Measurements from ENCODE around the gene EML3. TPM values are rescaled to one million over a fixed set of nuclear protein-coding genes. Genes with fewer than 3 reads are reported as not detected.
"Not testable (repeated sequence)": the region's sequence is repeated elsewhere in the genome, so short reads cannot be mapped to it uniquely, and the experiment has no call there.

Gene EML3
- total RNA-seq, 2 donors from 2014 or later = 51.5 to 57.7 TPM

DNA sequence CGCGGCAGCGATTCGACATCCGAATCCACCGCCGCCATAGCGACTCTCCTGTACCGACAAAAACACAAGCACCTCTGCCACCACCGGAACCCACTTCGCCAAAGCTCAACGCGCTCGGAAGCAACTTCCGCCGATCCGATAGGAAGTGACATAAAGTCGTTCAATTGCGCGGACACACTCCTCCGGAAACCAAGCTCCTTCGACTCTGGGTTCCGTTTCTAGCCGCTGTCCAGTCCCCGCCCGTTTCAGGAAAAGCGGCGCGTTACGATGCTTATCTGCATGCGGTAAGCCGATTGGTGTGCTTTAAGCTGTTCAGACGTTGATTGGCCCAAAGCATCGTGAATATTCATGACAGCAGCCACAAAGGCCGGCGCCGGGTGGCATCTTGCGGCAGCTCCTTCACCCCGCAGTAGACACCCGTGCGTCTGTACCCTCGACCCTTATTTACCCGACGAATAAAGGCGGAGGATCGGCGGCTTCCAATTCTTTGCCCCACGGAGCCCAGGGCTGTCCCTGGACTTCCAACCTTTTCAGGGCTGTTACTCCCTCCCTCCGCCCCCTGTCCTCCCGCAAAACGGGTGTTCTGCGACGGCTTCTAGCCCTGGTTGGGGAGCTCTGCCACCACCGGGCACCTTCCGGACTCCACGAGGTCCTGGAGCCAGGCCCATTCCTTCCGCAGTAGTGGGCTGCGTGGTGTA, 21.0 kb downstream of the EML3 start, which contains the start of gene TUT1:
TUT1 (minus strand) TSS at position 76 of the 698 bp plus-strand sequence; CDS start at position 38, 38 bp downstream.
- peak within 1 kb of the TSS; percentile 97 for H3K27ac Mint-ChIP-seq
- TF ChIP-seq, protein P1, sequence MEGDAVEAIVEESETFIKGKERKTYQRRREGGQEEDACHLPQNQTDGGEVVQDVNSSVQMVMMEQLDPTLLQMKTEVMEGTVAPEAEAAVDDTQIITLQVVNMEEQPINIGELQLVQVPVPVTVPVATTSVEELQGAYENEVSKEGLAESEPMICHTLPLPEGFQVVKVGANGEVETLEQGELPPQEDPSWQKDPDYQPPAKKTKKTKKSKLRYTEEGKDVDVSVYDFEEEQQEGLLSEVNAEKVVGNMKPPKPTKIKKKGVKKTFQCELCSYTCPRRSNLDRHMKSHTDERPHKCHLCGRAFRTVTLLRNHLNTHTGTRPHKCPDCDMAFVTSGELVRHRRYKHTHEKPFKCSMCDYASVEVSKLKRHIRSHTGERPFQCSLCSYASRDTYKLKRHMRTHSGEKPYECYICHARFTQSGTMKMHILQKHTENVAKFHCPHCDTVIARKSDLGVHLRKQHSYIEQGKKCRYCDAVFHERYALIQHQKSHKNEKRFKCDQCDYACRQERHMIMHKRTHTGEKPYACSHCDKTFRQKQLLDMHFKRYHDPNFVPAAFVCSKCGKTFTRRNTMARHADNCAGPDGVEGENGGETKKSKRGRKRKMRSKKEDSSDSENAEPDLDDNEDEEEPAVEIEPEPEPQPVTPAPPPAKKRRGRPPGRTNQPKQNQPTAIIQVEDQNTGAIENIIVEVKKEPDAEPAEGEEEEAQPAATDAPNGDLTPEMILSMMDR (conservative IDR thresholded peaks at IDR 0.05) = no peak
- peaks cover 57% of the 10 kb centered on the region for H3K36me3 ChIP-seq (ENCODE audit: control insufficient read depth, insufficient read depth, low read length)

DNA sequence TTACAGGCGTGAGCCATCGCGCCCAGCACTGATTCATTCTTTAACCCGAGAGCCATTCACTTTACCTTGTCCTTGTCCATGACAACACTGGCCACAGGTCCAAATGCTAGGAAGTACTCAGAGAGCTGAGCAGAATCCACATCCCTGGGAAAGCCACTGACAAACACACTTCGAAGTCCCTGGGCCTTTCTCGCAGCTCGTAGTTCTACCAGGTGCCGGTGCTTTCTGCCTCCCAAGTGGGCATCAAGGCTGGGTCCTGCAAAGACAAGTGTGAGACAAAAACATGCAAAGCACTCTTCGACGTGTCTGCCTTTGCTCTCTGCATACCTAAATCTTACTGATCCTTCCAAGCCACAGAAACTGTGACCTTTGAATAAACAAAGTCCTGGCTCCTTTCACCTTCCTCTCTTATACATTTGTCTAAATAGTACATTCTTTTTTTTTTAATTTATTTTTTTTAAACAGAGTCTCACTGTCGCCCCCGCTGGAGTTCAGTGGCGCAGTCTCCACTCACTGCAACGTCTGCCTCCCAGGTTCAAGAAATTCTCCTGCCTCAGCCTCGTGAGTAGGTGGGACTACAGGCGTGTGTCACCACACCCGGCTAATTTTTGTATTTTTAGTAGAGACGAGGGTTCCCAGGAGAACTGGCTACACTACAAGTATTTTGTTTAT, 23.5 kb downstream of the EML3 start:
- 73 to 79% methylated on average over 16 to 18 of the region's 18 CpGs for WGBS, 2 experiments (ENCODE audit: insufficient coverage in 1 of 2, insufficient read length in 1 of 2)
- H3K4me3 Mint-ChIP-seq = peak overlapping the region; percentile 87
- Histone ChIP-seq H3K27ac (ENCODE audit: low read depth, low read length) (no peak overlapping the region), H3K36me3 (ENCODE audit: control insufficient read depth, insufficient read depth, low read length) (peaks cover 44% of the 10 kb centered on the region), H3K4me3 (ENCODE audit: low read length) (no peak overlapping the region), H3K27me3 (ENCODE audit: control insufficient read depth, insufficient read depth, low read length, poor library complexity, severe bottlenecking) (no peaks in the 10 kb centered on the region), H3K9me3 (ENCODE audit: control insufficient read depth, low read length) (no peaks in the 10 kb centered on the region), H3K9ac (ENCODE audit: extremely low read depth, low read length, poor library complexity, severe bottlenecking) (no peak overlapping the region), H3K4me1 (ENCODE audit: control insufficient read depth, insufficient read depth, low read length) (no peaks in the 10 kb centered on the region)
- peaks cover 38% of the 10 kb centered on the region for H3K36me3 Mint-ChIP-seq (ENCODE audit: low read depth)
- no peaks in the 10 kb centered on the region for H3K9me3 Mint-ChIP-seq
- TF ChIP-seq, protein P1 (conservative IDR thresholded peaks at IDR 0.05) = peak; percentile 69
- no peak for DNase-seq
- H3K27me3 Mint-ChIP-seq (ENCODE audit: insufficient read depth) = no peaks in the 10 kb centered on the region
- peaks cover 15% of the 10 kb centered on the region for H3K4me1 Mint-ChIP-seq
- no peak overlapping the region for H3K27ac Mint-ChIP-seq

More for the DNA sequence above, 21.0 kb downstream of the EML3 start, which contains the start of gene TUT1:
- H3K9me3 ChIP-seq (ENCODE audit: control insufficient read depth, low read length) = no peaks in the 10 kb centered on the region
- peak; percentile 99 for DNase-seq
- peak within 1 kb of the TSS; percentile 79 for H3K9ac ChIP-seq (ENCODE audit: extremely low read depth, low read length, poor library complexity, severe bottlenecking)
- Mint-ChIP-seq H3K4me3 (peak within 1 kb of the TSS; percentile 87), H3K4me1 (peaks cover 15% of the 10 kb centered on the region), H3K27me3 (ENCODE audit: insufficient read depth) (no peaks in the 10 kb centered on the region), H3K9me3 (no peaks in the 10 kb centered on the region), H3K36me3 (ENCODE audit: low read depth) (peaks cover 50% of the 10 kb centered on the region)
- 0 to 1% methylated on average over 37 to 58 of the region's 58 CpGs for WGBS, 2 experiments (ENCODE audit: insufficient coverage in 1 of 2, insufficient read length in 1 of 2)
- H3K27ac ChIP-seq (ENCODE audit: low read depth, low read length) = peak within 1 kb of the TSS; percentile 96
- H3K27me3 ChIP-seq (ENCODE audit: control insufficient read depth, insufficient read depth, low read length, poor library complexity, severe bottlenecking) = no peaks in the 10 kb centered on the region
- peak within 1 kb of the TSS; percentile 99 for H3K4me3 ChIP-seq (ENCODE audit: low read length)
- H3K4me1 ChIP-seq (ENCODE audit: control insufficient read depth, insufficient read depth, low read length) = no peaks in the 10 kb centered on the region

DNA sequence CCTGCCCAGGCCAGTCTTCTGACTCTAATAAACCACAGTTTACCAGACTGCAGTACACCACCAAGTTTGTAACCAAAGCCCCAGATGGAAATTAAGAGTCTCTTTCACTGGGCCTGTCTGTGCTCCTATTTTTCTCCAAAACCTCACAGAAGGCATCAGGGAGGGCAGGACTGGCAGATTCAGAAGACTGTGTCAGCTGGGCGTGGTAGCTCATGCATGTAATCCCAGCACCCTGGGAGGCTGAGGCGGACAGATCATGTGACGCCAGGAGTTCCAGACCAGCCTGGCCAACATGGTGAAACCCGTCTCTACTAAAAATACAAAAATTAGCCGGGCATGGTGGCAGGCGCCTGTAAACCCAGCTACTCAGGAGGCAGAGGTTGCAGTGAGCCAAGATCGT, 27.2 kb downstream of the EML3 start:
- peaks cover 47% of the 10 kb centered on the region for H3K36me3 Mint-ChIP-seq (ENCODE audit: low read depth)
- H3K4me3 Mint-ChIP-seq = not testable (repeated sequence)

DNA sequence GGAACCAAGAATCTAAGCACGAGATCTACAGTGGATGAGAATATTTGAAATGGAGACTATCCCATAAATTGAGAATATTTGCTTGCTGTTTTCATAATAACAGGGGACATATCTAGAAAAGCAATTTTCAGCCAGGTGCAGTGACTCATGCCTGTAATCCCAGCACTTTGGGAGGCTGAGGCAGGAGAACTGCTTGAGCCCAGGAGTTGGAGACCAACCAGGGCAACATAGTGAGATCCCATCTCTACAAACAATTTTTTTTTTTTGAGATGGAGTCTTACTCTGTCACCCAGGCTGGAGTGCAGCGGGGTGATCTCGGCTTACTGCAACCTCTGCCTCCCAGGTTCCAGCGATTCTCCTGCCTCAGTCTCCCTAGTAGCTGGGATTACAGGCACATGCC, 30.8 kb downstream of the EML3 start:
- DNase-seq; H3K9me3 Mint-ChIP-seq; H3K9me3 ChIP-seq (ENCODE audit: control insufficient read depth, low read length); H3K27me3 Mint-ChIP-seq (ENCODE audit: insufficient read depth); H3K4me3 ChIP-seq (ENCODE audit: low read length); H3K27me3 ChIP-seq (ENCODE audit: control insufficient read depth, insufficient read depth, low read length, poor library complexity, severe bottlenecking); H3K4me1 Mint-ChIP-seq; H3K27ac Mint-ChIP-seq; H3K4me3 Mint-ChIP-seq; H3K9ac ChIP-seq (ENCODE audit: extremely low read depth, low read length, poor library complexity, severe bottlenecking); H3K27ac ChIP-seq (ENCODE audit: low read depth, low read length); H3K4me1 ChIP-seq (ENCODE audit: control insufficient read depth, insufficient read depth, low read length): not testable (repeated sequence)
- H3K36me3 ChIP-seq (ENCODE audit: control insufficient read depth, insufficient read depth, low read length) = peaks cover 49% of the 10 kb centered on the region
- peaks cover 52% of the 10 kb centered on the region for H3K36me3 Mint-ChIP-seq (ENCODE audit: low read depth)
- WGBS, 2 experiments (ENCODE audit: insufficient coverage in 1 of 2, insufficient read length in 1 of 2) = 97% methylated on average over 4 of the region's 4 CpGs

More for the DNA sequence above, 27.2 kb downstream of the EML3 start:
- not testable (repeated sequence) for H3K27me3 Mint-ChIP-seq (ENCODE audit: insufficient read depth); DNase-seq; H3K4me1 Mint-ChIP-seq; H3K4me3 ChIP-seq (ENCODE audit: low read length); H3K27me3 ChIP-seq (ENCODE audit: control insufficient read depth, insufficient read depth, low read length, poor library complexity, severe bottlenecking); H3K9me3 Mint-ChIP-seq; H3K27ac Mint-ChIP-seq; H3K27ac ChIP-seq (ENCODE audit: low read depth, low read length); H3K4me1 ChIP-seq (ENCODE audit: control insufficient read depth, insufficient read depth, low read length); H3K9me3 ChIP-seq (ENCODE audit: control insufficient read depth, low read length); H3K9ac ChIP-seq (ENCODE audit: extremely low read depth, low read length, poor library complexity, severe bottlenecking)
- H3K36me3 ChIP-seq (ENCODE audit: control insufficient read depth, insufficient read depth, low read length) = peaks cover 54% of the 10 kb centered on the region
- 95 to 96% methylated on average over 6 to 7 of the region's 7 CpGs for WGBS, 2 experiments (ENCODE audit: insufficient coverage in 1 of 2, insufficient read length in 1 of 2)

Data from endodermal cell (in vitro differentiated cells).